ENCODE data around the gene COL11A2.
"Not testable (repeated sequence)": the region's sequence is repeated elsewhere in the genome, so short reads cannot be mapped to it uniquely, and the experiment has no call there.

COL11A2 gene

GRCh38 chr6:33160096-33160495 is 32.2 kb downstream of the COL11A2 start:
- no peak for DNase-seq

- DNase-seq, result no peak
Observed at GRCh38 chr6:33156964-33157363, 35.3 kb downstream of the COL11A2 start.

GRCh38 chr6:33156561-33156960 is 35.7 kb downstream of the COL11A2 start:
- no peak for DNase-seq

- no peak for DNase-seq
Observed at GRCh38 chr6:33154349-33154748, 37.9 kb downstream of the COL11A2 start.

GRCh38 chr6:33151050-33151449 is 41.2 kb downstream of the COL11A2 start:
- DNase-seq, result no peak

- not testable (repeated sequence) for DNase-seq
Observed at GRCh38 chr6:33150560-33150959, 41.7 kb downstream of the COL11A2 start.

- DNase-seq, result peak in 8 of 51 donors; percentile 2 to 21 (median 6)
Observed at GRCh38 chr6:33147807-33148666, 44.2 kb downstream of the COL11A2 start.

- DNase-seq, result peak in 11 of 51 donors; percentile 1 to 25 (median 9)
Observed at GRCh38 chr6:33144373-33144772, 47.9 kb downstream of the COL11A2 start.

GRCh38 chr6:33143113-33143770 is 49.0 kb downstream of the COL11A2 start:
- no peak for DNase-seq

GRCh38 chr6:33142501-33143070 is 49.7 kb downstream of the COL11A2 start:
- DNase-seq, result no peak

- no peak for DNase-seq
Observed at GRCh38 chr6:33140556-33140955, 51.7 kb downstream of the COL11A2 start.

- no peak for DNase-seq
Observed at GRCh38 chr6:33139596-33140206, 52.6 kb downstream of the COL11A2 start.

GRCh38 chr6:33136310-33136900 is 55.9 kb downstream of the COL11A2 start:
- DNase-seq, result no peak

GRCh38 chr6:33132081-33132524 is 60.2 kb downstream of the COL11A2 start:
- no peak for DNase-seq

GRCh38 chr6:33128318-33128717 is 63.9 kb downstream of the COL11A2 start:
- DNase-seq, result no peak

GRCh38 chr6:33126101-33126714 is 66.1 kb downstream of the COL11A2 start:
- DNase-seq, result peak in 26 of 51 donors; percentile 6 to 74 (median 22)

GRCh38 chr6:33124947-33125346 is 67.3 kb downstream of the COL11A2 start:
- no peak for DNase-seq

GRCh38 chr6:33124525-33124901 is 67.8 kb downstream of the COL11A2 start:
- no peak for DNase-seq

- peak in 2 of 51 donors; percentile 3 to 22 for DNase-seq
Observed at GRCh38 chr6:33123732-33124524, 68.3 kb downstream of the COL11A2 start.

GRCh38 chr6:33123181-33123580 is 69.1 kb downstream of the COL11A2 start:
- no peak for DNase-seq

Data from hypothalamus (tissue), 51 donors.